HFFc6 (cell line): ENCODE results near the gene CNTFR. TPM values are rescaled to one million over a fixed set of nuclear protein-coding genes. Genes with fewer than 3 reads are reported as not detected.

Experiments
- DNase-seq: peaks from one replicate; pipeline ENCODE4 v3.0.0-alpha.2; 2018
- H3K27ac Mint-ChIP-seq: 2 replicates; pipeline ENCODE4 v1.8.0; 2020; ENCODE audit warnings: mild to moderate bottlenecking, mixed read lengths
- H3K27me3 Mint-ChIP-seq: 2 replicates; pipeline ENCODE4 v1.8.0; 2021; ENCODE audit warnings: mild to moderate bottlenecking, moderate library complexity, mixed read lengths; ENCODE audit not compliant: insufficient read depth
- H3K36me3 Mint-ChIP-seq: 2 replicates; pipeline ENCODE4 v1.8.0; 2021; ENCODE audit warnings: low read depth, mixed read lengths
- H3K4me1 Mint-ChIP-seq: 2 replicates; pipeline ENCODE4 v1.8.0; 2020; ENCODE audit warnings: low read depth, mixed read lengths
- H3K4me3 Mint-ChIP-seq: 2 replicates; pipeline ENCODE4 v1.8.0; 2020; ENCODE audit warnings: mild to moderate bottlenecking, moderate library complexity, mixed read lengths
- H3K9me3 Mint-ChIP-seq: 2 replicates; pipeline ENCODE4 v1.8.0; 2020; ENCODE audit warnings: mild to moderate bottlenecking, mixed read lengths
- CTCF ChIP-seq: fragments of 200-600 bp; sonication (generic); IDR thresholded peaks from 2 replicates; pipeline ENCODE4 v1.5.0; 2021; ENCODE audit warnings: antibody characterized with exemption, mild to moderate bottlenecking
- total RNA-seq, 6 experiments: library from RNA; stranded (reverse); fragmentation: NEBNext Ultra II Directional; extraction: Animal tissue kit (Norgen Biotek cat#: 25700); gene quantifications; 2 replicates in 1 of 6; 3 replicates in 5 of 6; pipeline ENCODE4 v1.2.3, GENCODE V29; 2021

Gene CNTFR
- total RNA-seq, 6 experiments from 2014 or later = not detected

GRCh38 chr9:34550681-34551270 is 38.7 kb downstream of the CNTFR start:
- no peaks in the 10 kb centered on the region for H3K4me1 Mint-ChIP-seq
- peaks cover 41% of the 10 kb centered on the region for H3K27me3 Mint-ChIP-seq
- no peak overlapping the region for H3K27ac Mint-ChIP-seq
- H3K4me3 Mint-ChIP-seq = no peak overlapping the region
- DNase-seq = no peak
- no peaks in the 10 kb centered on the region for H3K36me3 Mint-ChIP-seq
- no peaks in the 10 kb centered on the region for H3K9me3 Mint-ChIP-seq
- TF ChIP-seq CTCF = no peak

GRCh38 chr9:34550016-34550680 is 39.4 kb downstream of the CNTFR start:
- Mint-ChIP-seq H3K27me3 (peaks cover 43% of the 10 kb centered on the region), H3K36me3 (no peaks in the 10 kb centered on the region)
- no peak for DNase-seq

GRCh38 chr9:34549407-34549732 is 40.2 kb downstream of the CNTFR start:
- Mint-ChIP-seq H3K9me3 (no peaks in the 10 kb centered on the region), H3K4me1 (no peaks in the 10 kb centered on the region), H3K36me3 (no peaks in the 10 kb centered on the region), H3K27me3 (peaks cover 36% of the 10 kb centered on the region), H3K27ac (no peak overlapping the region), H3K4me3 (no peak overlapping the region)
- no peak for DNase-seq
- TF ChIP-seq CTCF = no peak

More at GRCh38 chr9:34550016-34550680, 39.4 kb downstream of the CNTFR start:
- Mint-ChIP-seq H3K4me3 (no peak overlapping the region), H3K27ac (no peak overlapping the region), H3K4me1 (no peaks in the 10 kb centered on the region), H3K9me3 (no peaks in the 10 kb centered on the region)
- no peak for TF ChIP-seq CTCF

GRCh38 chr9:34547960-34548611 is 41.4 kb downstream of the CNTFR start:
- H3K27me3 Mint-ChIP-seq = peaks cover 31% of the 10 kb centered on the region

More at GRCh38 chr9:34547960-34548611, 41.4 kb downstream of the CNTFR start:
- peak; percentile 59 for DNase-seq
- Mint-ChIP-seq H3K36me3 (no peaks in the 10 kb centered on the region), H3K9me3 (no peaks in the 10 kb centered on the region), H3K4me3 (no peak overlapping the region), H3K4me1 (no peaks in the 10 kb centered on the region), H3K27ac (no peak overlapping the region; the same call in 1 of the 2 replicates)
- TF ChIP-seq CTCF = peak; percentile 87
